GM06990 (cell line): Measurements from ENCODE around the gene GLS2.
"Not testable (repeated sequence)": the region's sequence is repeated elsewhere in the genome, so short reads cannot be mapped to it uniquely, and the experiment has no call there.

Experiments
- DNase-seq: peaks from one replicate; pipeline ENCODE4 v3.0.0-alpha.2; 2011; ENCODE audit not compliant: insufficient read length; ENCODE audit errors: extremely low read depth
- H3K27me3 ChIP-seq: replicated peaks from 2 replicates; pipeline ENCODE4 v1.6.0; 2011; ENCODE audit warnings: low read length; ENCODE audit not compliant: control insufficient read depth, insufficient read depth
- H3K36me3 ChIP-seq: 2 replicates; pipeline ENCODE4 v1.5.1; 2011; ENCODE audit warnings: low read length; ENCODE audit not compliant: control insufficient read depth, insufficient read depth
- H3K4me3 ChIP-seq: replicated peaks from 2 replicates; pipeline ENCODE4 v1.5.1; 2011; ENCODE audit warnings: low read depth, mild to moderate bottlenecking, control low read depth, low read length
- CTCF ChIP-seq: IDR thresholded peaks from 2 replicates; pipeline ENCODE4 v1.5.1; 2011; ENCODE audit warnings: low read length, control low read depth, mild to moderate bottlenecking, inconsistent platforms; ENCODE audit not compliant: insufficient read depth, poor library complexity, severe bottlenecking

Gene GLS2

GRCh38 chr12:56451147-56451546 is 36.8 kb downstream of the GLS2 start:
- H3K27me3 ChIP-seq: no peaks in the 10 kb centered on the region
- TF ChIP-seq CTCF: no peak
- no peak overlapping the region for H3K4me3 ChIP-seq
- no peaks in the 10 kb centered on the region for H3K36me3 ChIP-seq
- DNase-seq: no peak

DNA sequence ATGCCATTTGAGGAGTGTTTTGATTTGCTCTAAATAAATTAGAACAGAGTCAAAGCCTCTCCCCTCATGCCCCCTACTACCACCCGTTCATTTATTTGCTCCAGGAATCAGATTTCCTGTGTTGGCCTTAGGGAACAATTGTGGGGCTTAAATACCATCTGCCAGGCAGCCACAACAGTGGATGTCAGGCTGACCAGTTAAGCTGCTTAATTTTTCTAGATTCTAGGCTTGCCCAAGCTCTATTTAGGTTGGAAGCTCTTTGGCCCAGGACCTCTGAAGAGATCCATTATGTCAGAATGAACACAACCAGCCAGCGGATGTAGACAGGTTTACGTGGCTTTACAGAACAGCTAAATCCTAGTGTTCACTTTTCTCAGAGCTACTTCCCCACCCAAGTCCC is 37.7 kb downstream of the GLS2 start:
- Histone ChIP-seq H3K36me3 (no peaks in the 10 kb centered on the region), H3K4me3 (no peak overlapping the region), H3K27me3 (no peaks in the 10 kb centered on the region)
- TF ChIP-seq CTCF: no peak
- no peak for DNase-seq

DNA sequence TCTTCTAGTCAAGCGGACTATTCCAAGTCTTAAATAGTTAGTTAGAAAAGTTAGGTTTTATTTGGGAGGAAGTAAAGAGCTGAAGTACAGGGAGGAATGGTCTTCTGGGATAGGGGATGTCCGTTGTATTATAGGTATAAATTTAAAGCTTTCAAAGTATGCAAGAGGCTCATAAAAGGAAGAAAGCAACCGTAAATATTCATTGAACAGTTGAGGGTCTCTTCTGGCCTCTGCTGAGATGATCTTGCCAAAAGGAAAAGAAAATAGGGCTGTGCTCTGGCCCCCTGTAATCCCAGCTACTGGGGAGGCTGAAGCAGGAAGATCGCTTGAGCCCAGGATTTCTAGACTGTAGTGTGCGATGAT is 38.4 kb downstream of the GLS2 start:
- DNase-seq: no peak
- H3K4me3 ChIP-seq: peak overlapping the region; percentile 85
- no peaks in the 10 kb centered on the region for H3K36me3 ChIP-seq
- H3K27me3 ChIP-seq: no peaks in the 10 kb centered on the region
- TF ChIP-seq CTCF: no peak

- Histone ChIP-seq H3K4me3 (peak within 1 kb of the TSS; percentile 85), H3K36me3 (no peaks in the 10 kb centered on the region), H3K27me3 (no peaks in the 10 kb centered on the region)
- TF ChIP-seq CTCF: no peak
- peak; percentile 96 for DNase-seq
Measured at GRCh38 chr12:56448860-56449621, 38.9 kb downstream of the GLS2 start, which contains the start of gene TIMELESS. TSS of gene TIMELESS (minus strand) at chr12:56449426. CDS start at chr12:56434170, 15,256 bp downstream.

GRCh38 chr12:56443208-56443607 is 44.8 kb downstream of the GLS2 start:
- H3K36me3 ChIP-seq, DNase-seq, H3K4me3 ChIP-seq, H3K27me3 ChIP-seq: not testable (repeated sequence)

DNA sequence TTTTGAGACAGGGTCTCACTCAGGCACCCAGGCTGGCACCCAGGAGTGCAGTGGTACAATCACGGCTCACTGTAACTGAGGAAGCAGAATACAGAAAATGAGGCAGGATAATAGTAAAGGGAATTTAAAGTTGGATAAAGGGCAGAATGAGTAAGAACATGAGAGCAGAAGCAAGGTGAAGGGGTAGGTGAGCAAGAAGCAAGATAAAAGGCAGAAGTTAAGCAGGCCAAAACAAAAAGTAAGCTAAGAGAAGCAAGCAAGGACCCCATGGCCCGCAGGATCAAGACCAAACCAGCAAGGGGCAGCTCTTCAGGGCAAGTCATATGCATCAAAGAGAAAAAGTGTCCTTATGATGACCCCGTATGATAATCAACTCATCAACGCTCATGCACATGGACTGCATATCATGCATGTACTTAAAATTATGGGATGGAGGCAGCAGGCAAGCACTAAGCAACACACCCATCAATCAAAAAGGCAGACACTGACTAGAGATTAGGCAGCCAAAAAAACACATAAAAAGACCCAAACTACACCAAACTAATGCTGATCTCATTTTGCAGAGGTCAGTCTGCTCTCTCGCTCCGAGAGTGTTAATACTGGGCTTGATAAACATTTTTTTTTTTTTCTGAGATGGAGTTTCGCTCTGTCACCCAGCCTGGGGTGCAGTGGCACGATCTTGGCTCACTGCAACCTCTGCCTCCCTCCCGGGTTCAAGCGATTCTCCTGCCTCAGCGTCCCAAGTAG is 50.4 kb downstream of the GLS2 start:
- no peak for TF ChIP-seq CTCF
- Histone ChIP-seq H3K4me3 (no peak overlapping the region), H3K27me3 (no peaks in the 10 kb centered on the region), H3K36me3 (peaks cover 3% of the 10 kb centered on the region)
- DNase-seq: no peak
